Testis (tissue), 2 donors: ENCODE results near the gene EXOC3.

ENCODE experiments used
- CTCF ChIP-seq, 3 experiments: fragments of 450-650 bp in 2 of 3; fragments of 200-600 bp in 1 of 3; sonication (generic) in 1 of 3; IDR thresholded peaks; one replicate each; pipeline ENCODE4 v1.5.1; 2016 to 2019; ENCODE audit warnings: antibody characterized with exemption in 3 of 3, mild to moderate bottlenecking in 2 of 3, moderate library complexity in 1 of 3
- POLR2A ChIP-seq: fragments of 450-650 bp; IDR thresholded peaks from one replicate; pipeline ENCODE4 v1.6.1; 2017; ENCODE audit warnings: antibody characterized with exemption, mild to moderate bottlenecking, moderate library complexity

GRCh38 chr5:505951-506525 lies 63.1 kb downstream of the EXOC3 start:
- TF ChIP-seq CTCF (IDR thresholded peaks at IDR 0.05) = no peak
- TF ChIP-seq POLR2A = no peak
